ENCODE data around the gene ROR2.

Gene ROR2

DNA sequence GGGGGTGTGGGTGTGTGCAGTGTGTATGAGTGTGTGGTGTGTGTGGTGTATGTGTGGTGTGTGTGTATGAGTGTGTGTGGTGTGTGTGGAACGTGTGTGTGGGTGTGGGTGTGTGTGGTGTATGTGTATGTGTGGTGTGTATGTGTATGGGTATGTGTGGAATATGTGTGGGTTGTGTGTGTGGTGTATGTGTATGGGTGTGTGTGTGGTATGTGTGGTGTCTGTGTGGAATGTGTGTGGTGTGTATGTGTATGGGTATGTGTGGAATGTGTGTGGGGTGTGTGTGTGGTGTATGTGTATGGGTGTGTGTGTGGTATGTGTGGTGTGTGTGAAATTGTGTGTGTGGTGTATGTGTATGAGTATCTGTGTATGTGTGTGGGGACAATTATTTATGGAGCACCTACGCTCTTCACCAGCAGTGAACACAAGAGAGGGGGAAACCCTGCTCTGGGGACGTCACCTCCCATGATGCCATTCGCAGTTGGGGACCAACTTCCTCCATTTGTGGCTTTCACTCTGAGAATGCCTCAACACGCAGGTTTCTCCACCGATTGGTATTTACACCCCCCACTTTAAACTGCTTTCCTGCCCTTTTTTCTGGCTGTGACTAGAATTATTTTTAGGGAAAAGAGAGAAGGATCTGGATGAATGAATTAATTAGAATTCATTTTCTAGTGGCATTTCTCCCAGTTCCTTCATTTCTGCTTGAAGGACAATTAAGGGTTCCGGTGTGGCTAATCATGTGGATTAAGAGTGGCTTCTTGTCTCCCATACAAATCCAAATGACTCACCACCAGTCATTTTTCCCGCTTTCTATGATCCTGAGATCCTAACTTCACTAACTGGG lies 238.1 kb downstream of the ROR2 start:
- no peak for DNase-seq (ENCODE audit: low spot score in 2 of 2)

DNA sequence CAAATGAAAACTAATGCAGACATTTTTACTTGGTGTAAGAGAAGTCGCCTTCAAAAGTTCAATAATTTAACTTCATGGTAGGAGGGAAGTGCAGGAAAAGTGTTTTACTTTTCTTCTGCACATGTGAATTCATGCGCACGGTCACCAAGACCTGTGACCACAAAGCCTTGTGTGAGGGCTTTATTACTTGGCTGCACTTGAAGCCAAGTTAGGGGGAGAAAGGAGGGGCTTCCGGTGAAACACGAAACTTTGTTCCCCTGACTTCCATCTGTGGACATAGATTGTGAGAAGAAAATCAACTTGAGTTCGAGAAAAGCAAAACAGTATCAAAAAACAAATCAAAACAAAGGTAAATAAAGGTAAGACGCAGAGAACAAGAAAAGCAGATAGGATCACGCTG lies 239.9 kb downstream of the ROR2 start:
- no peaks in the 10 kb centered on the region for H3K36me3 ChIP-seq (replicated peaks)
- H3K9me3 ChIP-seq = no peaks in the 10 kb centered on the region
- H3K4me1 ChIP-seq = peaks cover 7% of the 10 kb centered on the region
- no peaks in the 10 kb centered on the region for H3K27me3 ChIP-seq (ENCODE audit: low read depth)
- H3K4me3 ChIP-seq = no peak overlapping the region
- DNase-seq (ENCODE audit: low spot score in 2 of 2) = no peak
- in situ Hi-C loops (cut with MboI; ENCODE audit: low sequenced_read_pairs) = no loop called here

More for the DNA sequence above, 238.1 kb downstream of the ROR2 start:
- in situ Hi-C loops (cut with MboI; ENCODE audit: low sequenced_read_pairs) = no loop called here
- no peaks in the 10 kb centered on the region for H3K36me3 ChIP-seq (replicated peaks)
- H3K4me1 ChIP-seq = peaks cover 7% of the 10 kb centered on the region
- H3K9me3 ChIP-seq = no peaks in the 10 kb centered on the region; the same call in 1 of the 2 replicates
- no peaks in the 10 kb centered on the region for H3K27me3 ChIP-seq (ENCODE audit: low read depth)
- H3K4me3 ChIP-seq = no peak overlapping the region

DNA sequence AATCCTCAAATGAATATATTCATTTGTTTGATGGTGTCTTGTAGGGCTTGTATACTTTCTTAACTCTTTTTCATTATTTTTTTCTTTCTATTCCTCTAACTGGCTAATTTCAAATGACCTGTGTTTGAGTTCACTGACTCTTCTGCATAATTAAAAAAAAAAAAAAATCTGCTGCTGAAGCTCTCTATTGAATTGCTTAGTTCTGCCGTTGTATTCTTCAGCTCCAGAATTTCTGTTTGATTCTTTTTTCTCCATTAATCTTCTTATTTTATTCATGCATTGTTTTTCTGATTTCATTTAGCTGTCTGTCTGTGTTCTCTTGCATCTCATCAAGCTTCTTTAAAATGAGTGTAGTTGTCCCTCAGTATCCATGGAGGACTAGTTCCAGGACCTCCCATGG lies 244.6 kb downstream of the ROR2 start:
- Histone ChIP-seq H3K27me3 (ENCODE audit: low read depth) (no peaks in the 10 kb centered on the region), H3K9me3 (no peaks in the 10 kb centered on the region), H3K4me3 (no peak overlapping the region), H3K36me3 (replicated peaks) (no peaks in the 10 kb centered on the region), H3K4me1 (no peaks in the 10 kb centered on the region)
- in situ Hi-C loops (cut with MboI; ENCODE audit: low sequenced_read_pairs) = no loop called here
- DNase-seq (ENCODE audit: low spot score in 2 of 2) = no peak

DNA sequence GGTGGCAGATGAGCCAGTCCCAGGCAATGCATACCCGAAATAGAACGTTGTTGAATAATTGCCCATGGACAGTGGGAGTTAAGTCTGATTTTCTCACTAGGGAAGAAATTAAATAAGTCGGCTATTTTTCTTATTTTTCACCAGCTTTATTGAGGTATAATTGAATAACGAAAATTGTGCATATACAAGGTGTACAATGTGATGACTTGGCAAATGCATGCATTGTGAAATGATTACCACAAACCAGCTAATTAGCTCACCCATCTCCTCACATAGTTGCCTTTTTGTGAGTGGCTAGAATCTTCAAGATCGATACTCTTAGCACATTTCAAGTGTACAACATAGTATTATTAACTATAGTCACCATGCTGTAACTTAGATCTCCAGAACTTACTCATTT lies 249.6 kb downstream of the ROR2 start:
- Histone ChIP-seq H3K4me1 (no peaks in the 10 kb centered on the region; the same call in 1 of the 2 replicates), H3K9me3 (no peaks in the 10 kb centered on the region), H3K4me3 (no peak overlapping the region), H3K36me3 (replicated peaks) (no peaks in the 10 kb centered on the region), H3K27me3 (ENCODE audit: low read depth) (no peaks in the 10 kb centered on the region)
- DNase-seq (ENCODE audit: low spot score in 2 of 2) = no peak
- in situ Hi-C loops (cut with MboI; ENCODE audit: low sequenced_read_pairs) = no loop called here

- Histone ChIP-seq H3K4me1 (no peaks in the 10 kb centered on the region; the same call in 1 of the 2 replicates), H3K36me3 (replicated peaks) (no peaks in the 10 kb centered on the region), H3K9me3 (no peaks in the 10 kb centered on the region), H3K4me3 (no peak overlapping the region), H3K27me3 (ENCODE audit: low read depth) (no peaks in the 10 kb centered on the region)
- no peak for DNase-seq (ENCODE audit: low spot score in 2 of 2)
- in situ Hi-C loops (cut with MboI; ENCODE audit: low sequenced_read_pairs) = no loop called here
Measured at GRCh38 chr9:91698266-91698665, 251.8 kb downstream of the ROR2 start.

- in situ Hi-C loops (cut with MboI; ENCODE audit: low sequenced_read_pairs) = no loop called here
- no peaks in the 10 kb centered on the region for H3K27me3 ChIP-seq (ENCODE audit: low read depth)
- H3K9me3 ChIP-seq = no peaks in the 10 kb centered on the region
- no peaks in the 10 kb centered on the region for H3K36me3 ChIP-seq (replicated peaks)
- no peak overlapping the region for H3K4me3 ChIP-seq
- H3K4me1 ChIP-seq = no peaks in the 10 kb centered on the region; the same call in 1 of the 2 replicates
- DNase-seq (ENCODE audit: low spot score in 2 of 2) = no peak
Measured at GRCh38 chr9:91697201-91697600, 252.8 kb downstream of the ROR2 start.

- H3K4me1 ChIP-seq = no peaks in the 10 kb centered on the region; the same call in 1 of the 2 replicates
- H3K27me3 ChIP-seq (ENCODE audit: low read depth) = no peaks in the 10 kb centered on the region
- no peak for DNase-seq (ENCODE audit: low spot score in 2 of 2)
- no peaks in the 10 kb centered on the region for H3K36me3 ChIP-seq (replicated peaks)
- H3K9me3 ChIP-seq = no peaks in the 10 kb centered on the region
- no peak overlapping the region for H3K4me3 ChIP-seq
- in situ Hi-C loops (cut with MboI; ENCODE audit: low sequenced_read_pairs) = no loop called here
Measured at GRCh38 chr9:91694081-91694870, 255.8 kb downstream of the ROR2 start.

DNA sequence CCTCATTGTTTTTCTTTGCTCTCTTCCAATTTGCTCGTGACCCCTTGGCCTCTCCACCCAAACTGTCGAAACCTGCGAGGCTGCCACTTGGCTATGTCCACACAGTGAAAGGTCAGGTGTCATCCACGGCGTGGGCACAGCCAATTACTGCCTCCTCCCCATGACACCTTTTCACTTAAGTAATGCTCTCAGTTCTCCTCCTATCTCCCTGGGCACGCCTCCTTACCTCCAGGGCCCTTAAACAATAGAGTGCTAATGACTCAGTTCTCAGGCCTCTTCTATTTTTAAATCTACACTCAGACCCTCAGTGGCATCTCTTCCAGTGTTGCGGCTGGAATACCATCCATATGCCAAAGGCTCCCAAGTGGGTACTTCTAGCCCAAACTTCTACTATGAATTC lies 256.8 kb downstream of the ROR2 start:
- in situ Hi-C loops (cut with MboI; ENCODE audit: low sequenced_read_pairs) = no loop called here
- H3K4me3 ChIP-seq = no peak overlapping the region
- H3K9me3 ChIP-seq = no peaks in the 10 kb centered on the region
- no peaks in the 10 kb centered on the region for H3K36me3 ChIP-seq (replicated peaks)
- H3K4me1 ChIP-seq = no peaks in the 10 kb centered on the region; the same call in 1 of the 2 replicates
- DNase-seq (ENCODE audit: low spot score in 2 of 2) = no peak
- no peaks in the 10 kb centered on the region for H3K27me3 ChIP-seq (ENCODE audit: low read depth)

DNA sequence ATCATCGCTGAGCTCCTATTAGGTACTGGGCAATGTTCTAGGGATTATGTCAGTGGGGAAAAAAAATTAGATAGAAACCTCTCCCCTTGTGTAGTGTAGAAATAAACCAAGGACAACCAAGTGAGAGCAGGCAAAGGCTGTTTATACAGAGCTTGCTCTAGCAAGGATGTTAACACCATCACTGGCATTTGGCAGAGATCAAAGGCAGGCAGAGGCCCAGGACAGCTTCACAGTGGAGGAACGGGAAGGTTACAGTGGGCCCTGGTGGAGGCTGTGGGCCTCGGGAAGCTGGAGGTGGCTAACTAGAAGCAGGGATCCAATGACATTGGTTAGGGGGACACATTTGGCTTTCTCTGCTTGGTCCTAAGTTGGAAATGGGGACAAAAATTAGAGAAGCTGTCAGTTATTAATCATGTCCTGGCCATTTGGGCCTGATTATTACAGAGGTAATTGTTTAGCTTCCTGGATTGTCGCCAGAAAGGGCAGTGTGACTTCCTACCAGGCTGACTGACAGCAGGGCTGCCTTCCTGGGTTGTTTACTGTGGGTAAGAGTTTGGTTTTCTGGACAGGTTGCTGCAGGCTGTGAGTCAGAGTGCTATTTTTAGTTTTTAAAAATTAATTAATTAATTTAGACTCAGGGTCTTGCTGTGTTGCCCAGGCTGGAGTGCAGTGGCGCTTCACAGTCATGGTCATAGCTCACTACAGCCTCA lies 259.3 kb downstream of the ROR2 start:
- H3K9me3 ChIP-seq = no peaks in the 10 kb centered on the region
- no peak overlapping the region for H3K4me3 ChIP-seq
- in situ Hi-C loops (cut with MboI; ENCODE audit: low sequenced_read_pairs) = no loop called here
- no peak for DNase-seq (ENCODE audit: low spot score in 2 of 2)
- no peaks in the 10 kb centered on the region for H3K36me3 ChIP-seq (replicated peaks)
- H3K4me1 ChIP-seq = no peaks in the 10 kb centered on the region
- H3K27me3 ChIP-seq (ENCODE audit: low read depth) = no peaks in the 10 kb centered on the region

- in situ Hi-C loops (cut with MboI; ENCODE audit: low sequenced_read_pairs) = loop anchor here (10.0 kb wide), 1 partner anchor 264 kb away; the partner anchor contains the start of gene NFIL3
- Histone ChIP-seq H3K4me1 (no peaks in the 10 kb centered on the region), H3K27me3 (ENCODE audit: low read depth) (no peaks in the 10 kb centered on the region), H3K36me3 (replicated peaks) (no peaks in the 10 kb centered on the region), H3K4me3 (no peak overlapping the region), H3K9me3 (no peaks in the 10 kb centered on the region)
- no peak for DNase-seq (ENCODE audit: low spot score in 2 of 2)
Measured at GRCh38 chr9:91689006-91689405, 261.0 kb downstream of the ROR2 start.

DNA sequence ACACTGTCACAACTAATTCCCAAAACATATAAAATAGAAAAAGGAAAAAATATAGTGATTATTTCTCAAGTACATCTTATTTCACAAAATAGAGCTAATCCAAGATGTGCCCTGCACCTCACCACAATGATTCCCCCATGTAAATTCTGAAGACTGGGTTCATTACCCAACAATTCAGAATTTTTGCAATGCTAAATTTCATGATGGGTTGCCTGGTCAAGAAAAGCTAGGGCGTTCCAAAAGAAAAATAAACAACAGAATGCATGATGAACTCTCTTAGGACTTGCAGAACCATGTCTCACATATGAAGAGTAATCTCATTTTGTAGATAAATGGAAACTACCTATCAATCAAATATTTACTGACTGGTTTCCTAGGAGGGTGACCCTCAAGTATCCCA lies 266.8 kb downstream of the ROR2 start:
- H3K4me3 ChIP-seq = no peak overlapping the region
- DNase-seq (ENCODE audit: low spot score in 2 of 2) = no peak
- no peaks in the 10 kb centered on the region for H3K9me3 ChIP-seq
- H3K4me1 ChIP-seq = peaks cover 3% of the 10 kb centered on the region
- H3K36me3 ChIP-seq (replicated peaks) = no peaks in the 10 kb centered on the region
- H3K27me3 ChIP-seq (ENCODE audit: low read depth) = no peaks in the 10 kb centered on the region
- in situ Hi-C loops (cut with MboI; ENCODE audit: low sequenced_read_pairs) = loop anchor here (5.0 to 10.0 kb wide), 2 partner anchors 258 to 766 kb away; partner anchors contain the start of gene NFIL3

GRCh38 chr9:91682806-91683205 lies 267.2 kb downstream of the ROR2 start:
- H3K4me3 ChIP-seq = no peak overlapping the region
- in situ Hi-C loops (cut with MboI; ENCODE audit: low sequenced_read_pairs) = loop anchor here (5.0 to 10.0 kb wide), 2 partner anchors 258 to 766 kb away; partner anchors contain the start of gene NFIL3
- no peak for DNase-seq (ENCODE audit: low spot score in 2 of 2)
- no peaks in the 10 kb centered on the region for H3K36me3 ChIP-seq (replicated peaks)
- no peaks in the 10 kb centered on the region for H3K27me3 ChIP-seq (ENCODE audit: low read depth)
- H3K4me1 ChIP-seq = peaks cover 6% of the 10 kb centered on the region
- H3K9me3 ChIP-seq = no peaks in the 10 kb centered on the region

DNA sequence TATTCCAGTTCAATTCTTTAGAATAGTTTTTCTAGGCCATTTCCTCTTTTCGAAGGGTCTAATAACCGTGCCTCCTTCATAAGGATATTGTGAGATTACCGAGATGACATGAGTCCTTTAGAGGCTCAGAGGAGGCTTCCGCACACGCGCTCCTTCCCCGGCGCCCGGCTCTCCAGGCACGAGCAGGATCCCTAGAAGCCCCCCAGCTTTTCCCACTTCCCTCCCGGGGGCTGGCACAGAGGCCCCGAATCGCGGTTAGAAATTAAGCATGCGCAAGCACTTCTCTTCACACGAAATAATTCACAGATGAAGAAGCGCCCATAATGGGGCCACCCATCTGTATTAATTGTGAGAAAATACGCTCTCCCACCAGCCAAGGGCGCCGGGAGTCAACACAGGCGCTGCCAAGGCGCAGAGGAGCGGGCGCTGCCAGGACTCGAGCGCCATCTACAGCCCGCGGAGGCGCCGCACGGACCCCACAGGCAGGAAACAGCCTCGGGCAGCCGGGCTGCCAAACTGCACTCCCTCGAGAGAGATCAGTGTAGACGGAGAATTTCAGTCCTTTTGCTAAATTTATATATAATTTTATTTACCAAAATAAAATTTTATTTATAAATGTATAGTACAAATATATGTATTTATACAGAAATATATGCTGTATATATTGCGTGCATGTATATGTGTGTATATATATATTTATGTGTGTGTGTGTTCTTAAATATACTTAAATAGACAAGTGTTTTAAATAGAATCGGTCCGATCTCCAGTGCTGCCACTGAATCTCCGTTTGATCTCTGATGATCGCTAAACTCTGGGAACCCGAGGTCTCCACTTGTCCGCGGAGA lies 268.3 kb downstream of the ROR2 start:
- in situ Hi-C loops (cut with MboI; ENCODE audit: low sequenced_read_pairs) = loop anchor here (5.0 to 10.0 kb wide), 2 partner anchors 257 to 764 kb away; partner anchors contain the start of gene NFIL3
- H3K36me3 ChIP-seq (replicated peaks) = no peaks in the 10 kb centered on the region
- DNase-seq (ENCODE audit: low spot score in 2 of 2) = peak; percentile 74 to 88
- H3K9me3 ChIP-seq = no peaks in the 10 kb centered on the region
- H3K4me3 ChIP-seq = no peak overlapping the region; the same call in 1 of the 2 replicates
- H3K4me1 ChIP-seq = peaks cover 12% of the 10 kb centered on the region
- H3K27me3 ChIP-seq (ENCODE audit: low read depth) = no peaks in the 10 kb centered on the region

Measured in HAP-1 (cell line).